Immature natural killer cell (primary cell): ENCODE data around the gene TAS2R60. TPM values are rescaled to one million over a fixed set of nuclear protein-coding genes. Genes with fewer than 3 reads are reported as not detected.
"Not testable (repeated sequence)": the region's sequence is repeated elsewhere in the genome, so short reads cannot be mapped to it uniquely, and the experiment has no call there.

Experiments
- DNase-seq, 3 donors: peaks; one replicate each; pipeline ENCODE4 v3.0.0; 2022; ENCODE audit warnings: mixed read lengths in 1 of 3
- H3K27ac Mint-ChIP-seq, 6 donors: one replicate each; pipeline ENCODE4 v1.8.0; 2020; ENCODE audit warnings: mixed read lengths in 6 of 6, mild to moderate bottlenecking in 5 of 6, inconsistent platforms in 4 of 6, moderate library complexity in 3 of 6
- H3K27me3 Mint-ChIP-seq, 3 donors: one replicate each; pipeline ENCODE4 v1.8.0; 2020 to 2021; ENCODE audit warnings: low read depth in 3 of 3, mild to moderate bottlenecking in 3 of 3, mixed read lengths in 3 of 3, moderate library complexity in 3 of 3, inconsistent platforms in 1 of 3
- H3K36me3 Mint-ChIP-seq, 3 donors: one replicate each; pipeline ENCODE4 v1.8.0; 2020; ENCODE audit warnings: mixed read lengths in 3 of 3, inconsistent platforms in 2 of 3, mild to moderate bottlenecking in 2 of 3
- H3K4me1 Mint-ChIP-seq, 2 donors: one replicate each; pipeline ENCODE4 v1.8.0; 2020; ENCODE audit warnings: inconsistent platforms in 2 of 2, mild to moderate bottlenecking in 2 of 2, mixed read lengths in 2 of 2, moderate library complexity in 1 of 2
- H3K4me3 Mint-ChIP-seq, 5 donors: one replicate each; pipeline ENCODE4 v1.8.0; 2020; ENCODE audit warnings: mild to moderate bottlenecking in 5 of 5, mixed read lengths in 5 of 5, inconsistent platforms in 3 of 5, moderate library complexity in 3 of 5
- H3K9me3 Mint-ChIP-seq, 6 donors: one replicate each; pipeline ENCODE4 v1.8.0; 2020; ENCODE audit warnings: mild to moderate bottlenecking in 6 of 6, mixed read lengths in 6 of 6, inconsistent platforms in 4 of 6, moderate library complexity in 3 of 6
- polyA plus RNA-seq, 3 donors: library from polyadenylated mRNA; unstranded; fragments of 300-500 nt; fragmentation: Illumina TruSeq; gene quantifications; one replicate each; pipeline ENCODE4 v1.2.3, GENCODE V29; 2021

The TAS2R60 gene
- polyA plus RNA-seq, 3 donors from 2014 or later, result not detected

DNA sequence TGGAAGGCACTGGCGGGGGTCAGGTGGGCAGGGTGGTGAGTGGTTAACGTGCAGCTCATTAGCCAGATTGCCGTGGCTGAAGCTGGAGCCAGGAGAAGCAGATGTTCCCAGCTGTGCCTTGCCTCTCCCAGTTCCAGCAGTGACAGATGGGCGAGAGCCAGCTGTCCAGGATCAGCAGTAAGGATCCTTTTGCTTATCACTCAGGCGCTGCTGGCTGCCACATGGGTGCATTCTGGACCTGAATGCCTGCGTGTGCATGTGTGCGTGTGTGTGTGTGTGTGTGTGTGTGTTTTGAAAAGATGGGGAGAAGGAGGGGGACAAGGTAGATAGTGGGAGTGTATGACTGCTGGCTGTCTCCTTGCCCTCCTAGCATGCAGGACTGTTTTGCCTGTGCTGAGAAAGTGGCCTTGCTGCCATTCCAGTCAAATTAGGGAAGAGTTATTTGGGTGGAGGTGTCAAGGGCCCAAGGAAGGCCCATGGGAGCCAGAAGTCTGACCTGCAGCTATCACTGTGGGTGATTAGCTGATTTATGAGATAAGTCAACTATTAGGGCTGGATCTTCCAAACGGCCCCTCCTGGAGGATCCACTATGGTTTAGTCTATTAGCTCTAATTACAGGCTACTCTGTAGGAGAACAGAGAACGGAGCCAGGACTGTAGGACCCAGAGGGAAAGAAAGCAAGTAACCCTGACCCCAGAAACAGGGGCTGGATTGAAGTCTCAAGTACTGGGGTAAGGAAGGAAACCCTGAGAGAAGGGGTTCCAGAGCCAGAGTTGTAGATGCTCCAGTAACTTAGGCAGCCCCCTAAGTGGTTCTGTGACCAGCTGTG lies 37.9 kb upstream of the TAS2R60 start:
- H3K27me3 Mint-ChIP-seq, result peaks cover 18 to 32% (median 20%) of the 10 kb centered on the region in 3 donors
- no peaks in the 10 kb centered on the region for H3K36me3 Mint-ChIP-seq
- no peaks in the 10 kb centered on the region for H3K9me3 Mint-ChIP-seq
- H3K4me1 Mint-ChIP-seq, result peaks cover 32 to 38% of the 10 kb centered on the region in 2 donors
- H3K4me3 Mint-ChIP-seq, result no peak overlapping the region
- DNase-seq, result no peak
- H3K27ac Mint-ChIP-seq, result peak overlapping the region in 2 of 6 donors; percentile 38 to 85

DNA sequence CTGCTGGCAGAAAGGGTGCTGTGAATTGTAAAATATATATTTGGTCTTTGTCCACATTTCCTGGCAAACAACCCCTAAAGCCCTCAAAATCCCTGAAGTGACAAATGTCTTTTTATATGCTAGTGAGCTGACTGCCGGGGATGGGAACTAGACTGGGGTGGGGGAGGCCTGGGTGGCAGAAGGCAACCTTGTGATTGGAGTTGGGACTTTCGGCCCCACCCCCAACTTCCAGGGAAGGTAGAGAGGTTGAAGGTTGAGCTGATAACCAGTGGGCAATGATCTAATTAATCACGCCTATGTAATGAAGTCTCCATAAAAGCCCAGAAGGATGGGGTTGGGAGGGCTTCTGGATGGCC lies 37.3 kb upstream of the TAS2R60 start:
- no peak for DNase-seq
- Mint-ChIP-seq H3K4me1 (peaks cover 33 to 38% of the 10 kb centered on the region in 2 donors), H3K27me3 (peaks cover 20 to 33% (median 20%) of the 10 kb centered on the region in 3 donors), H3K9me3 (no peaks in the 10 kb centered on the region), H3K27ac (peak overlapping the region in 4 of 6 donors; percentile 38 to 85 (median 56)), H3K36me3 (no peaks in the 10 kb centered on the region), H3K4me3 (no peak overlapping the region)

DNA sequence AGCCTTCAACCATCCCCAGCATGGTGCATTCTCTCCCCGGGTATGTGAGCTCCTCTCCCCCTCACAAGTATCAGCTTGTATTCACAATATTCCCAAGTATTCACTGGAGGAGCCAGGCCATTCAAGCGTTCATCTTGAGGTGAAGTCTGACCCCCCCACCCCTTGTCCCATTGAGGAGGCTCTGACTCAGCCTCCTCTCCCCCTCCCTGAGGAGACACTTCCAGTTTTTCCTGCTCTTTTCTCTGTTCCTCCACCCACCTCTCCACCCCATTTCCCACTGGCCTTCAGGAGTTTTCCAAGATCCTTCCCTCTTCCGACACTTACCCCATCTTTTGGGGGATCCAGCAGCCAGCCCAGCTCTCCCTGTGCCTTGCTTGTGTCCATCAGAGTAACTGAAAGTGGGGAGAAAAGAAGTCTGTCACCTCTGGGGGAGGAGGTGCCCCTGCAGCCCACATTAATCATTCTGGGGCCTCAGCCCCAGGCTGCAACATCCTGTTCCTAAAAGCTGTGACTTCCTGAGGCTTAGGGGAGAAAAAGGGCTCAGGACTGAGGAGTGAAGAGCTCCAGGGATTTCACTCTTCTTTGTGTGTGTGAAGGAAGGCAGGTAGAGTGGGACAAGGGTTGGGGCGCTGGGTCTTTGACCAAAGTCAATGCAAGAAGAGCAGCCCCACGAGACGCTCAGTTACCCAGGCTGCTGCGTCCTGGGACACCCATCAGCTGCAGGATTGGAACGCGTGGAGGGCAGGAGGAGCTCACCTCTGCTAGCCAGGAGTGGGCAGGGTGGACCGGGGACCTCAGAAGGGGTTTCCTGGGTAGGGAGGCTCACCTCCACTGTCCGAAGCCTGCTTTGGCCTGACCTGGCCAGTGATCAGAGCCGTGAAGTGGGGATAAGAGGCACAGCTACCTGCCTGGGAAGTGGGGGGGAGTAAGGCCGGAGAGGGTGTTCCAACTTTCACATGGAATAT lies 35.7 kb upstream of the TAS2R60 start:
- peaks cover 33 to 38% of the 10 kb centered on the region in 2 donors for H3K4me1 Mint-ChIP-seq
- H3K4me3 Mint-ChIP-seq, result peak overlapping the region; percentile 74 to 92 (median 77)
- H3K27me3 Mint-ChIP-seq, result peaks cover 20 to 33% (median 25%) of the 10 kb centered on the region in 3 donors
- H3K9me3 Mint-ChIP-seq, result no peaks in the 10 kb centered on the region
- no peaks in the 10 kb centered on the region for H3K36me3 Mint-ChIP-seq
- peak; percentile 64 to 72 (median 72) for DNase-seq
- H3K27ac Mint-ChIP-seq, result peak overlapping the region in 5 of 6 donors; percentile 67 to 88 (median 75)

DNA sequence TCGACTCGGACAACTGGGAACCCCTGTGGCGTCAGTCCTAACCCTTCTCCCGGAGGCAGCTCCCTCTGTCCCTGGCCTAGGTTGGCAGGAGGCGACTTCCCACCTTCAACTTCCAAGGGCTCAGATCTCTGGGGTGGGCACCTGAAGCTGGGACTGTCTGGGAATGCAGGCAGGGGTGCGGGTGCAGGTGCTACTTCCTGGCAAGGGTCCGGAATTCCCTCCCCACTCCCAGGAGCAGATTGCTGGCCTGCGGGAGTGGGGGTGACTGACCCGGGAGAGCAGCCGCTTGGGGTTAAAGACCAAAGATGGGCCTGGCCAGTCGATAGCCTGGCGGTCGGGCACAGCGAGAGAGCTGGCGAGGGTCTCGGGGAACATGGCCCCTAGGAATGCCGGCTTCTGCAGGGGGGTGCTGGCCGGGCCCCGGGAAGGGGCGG lies 35.0 kb upstream of the TAS2R60 start:
- no peak for DNase-seq

DNA sequence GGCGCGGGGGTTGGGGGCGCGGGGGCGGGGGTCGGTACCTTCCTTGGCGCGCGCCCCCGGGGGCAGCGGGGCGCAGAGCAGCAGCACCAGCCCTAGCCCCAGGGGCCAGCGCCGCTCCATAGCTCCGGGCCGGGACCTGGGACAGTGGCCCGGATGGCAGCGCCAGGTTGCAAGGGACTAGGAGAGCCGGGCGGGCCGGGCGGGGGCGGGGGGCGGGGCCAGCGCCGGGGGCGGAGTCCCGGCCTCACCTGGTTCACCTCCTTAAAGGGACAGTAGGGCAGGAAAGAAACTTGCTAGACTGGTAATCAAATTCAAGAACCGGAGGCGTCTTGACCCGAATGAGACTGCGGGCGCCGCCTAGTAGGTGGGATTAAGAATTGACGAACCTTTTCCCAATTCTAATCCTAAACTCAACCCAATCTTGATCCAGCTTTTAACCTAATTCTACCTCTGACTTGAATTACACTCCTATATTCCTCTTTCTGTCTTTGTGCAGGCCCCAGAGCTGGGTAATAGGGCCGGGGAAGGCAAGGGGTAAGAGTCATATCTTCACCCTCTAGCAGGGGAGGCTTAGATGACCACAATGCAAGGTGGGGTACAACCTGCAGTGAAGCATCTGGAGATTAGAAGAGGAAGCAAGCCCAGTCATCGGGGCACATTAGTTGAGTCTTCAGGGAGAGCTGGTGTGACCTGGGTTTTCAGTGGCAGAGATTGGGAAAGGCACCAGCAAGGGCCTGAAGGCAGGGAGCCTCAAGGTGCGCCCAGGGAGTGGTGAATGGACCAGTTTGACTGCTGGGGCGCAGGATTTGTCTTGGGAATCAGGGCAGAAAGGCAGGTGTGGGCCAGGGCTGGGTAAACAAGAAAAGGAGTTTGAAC lies 34.3 kb upstream of the TAS2R60 start, which contains the start of gene EPHA1:
TSS of gene EPHA1 (minus strand) at position 171 of the 876 bp plus-strand sequence. CDS start at position 120, 51 bp downstream.
- H3K27me3 Mint-ChIP-seq, result peaks cover 20 to 33% (median 30%) of the 10 kb centered on the region in 3 donors
- no peaks in the 10 kb centered on the region for H3K9me3 Mint-ChIP-seq
- H3K4me1 Mint-ChIP-seq, result peaks cover 33 to 38% of the 10 kb centered on the region in 2 donors
- DNase-seq, result peak in 1 of 3 donors; percentile 12
- peak within 1 kb of the TSS; percentile 74 to 92 (median 77) for H3K4me3 Mint-ChIP-seq
- no peaks in the 10 kb centered on the region for H3K36me3 Mint-ChIP-seq
- peak within 1 kb of the TSS in 5 of 6 donors; percentile 67 to 88 (median 75) for H3K27ac Mint-ChIP-seq

More for the DNA sequence above, 35.0 kb upstream of the TAS2R60 start:
- Mint-ChIP-seq H3K36me3 (no peaks in the 10 kb centered on the region), H3K4me1 (peaks cover 33 to 38% of the 10 kb centered on the region in 2 donors), H3K27me3 (peaks cover 20 to 33% (median 29%) of the 10 kb centered on the region in 3 donors), H3K27ac (peak overlapping the region in 1 of 6 donors; percentile 12), H3K4me3 (peak overlapping the region; percentile 74 to 92 (median 77)), H3K9me3 (no peaks in the 10 kb centered on the region)

DNA sequence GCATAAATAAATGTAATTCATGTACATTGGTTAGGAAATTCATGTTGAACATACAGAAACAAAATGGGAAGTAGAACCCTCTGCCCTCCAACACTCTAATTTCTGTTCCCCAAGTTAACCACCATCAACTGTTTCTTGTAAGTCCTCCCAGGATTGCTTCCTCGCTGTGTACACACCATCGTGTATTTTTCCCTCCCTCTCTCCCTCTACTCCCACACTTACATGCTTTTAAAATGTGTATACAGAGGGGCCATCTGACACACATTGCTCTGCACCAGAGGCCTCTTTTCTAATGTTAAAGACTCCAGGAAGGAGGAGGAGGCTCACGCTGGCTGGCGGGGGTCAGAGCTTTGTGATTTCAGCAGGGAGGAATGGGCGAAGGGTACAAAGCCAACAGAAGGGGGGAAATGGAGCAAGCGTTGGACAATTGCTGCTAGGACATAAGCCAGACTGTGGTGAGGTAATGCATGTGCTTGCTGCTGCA lies 32.7 kb upstream of the TAS2R60 start:
- H3K9me3 Mint-ChIP-seq, result no peaks in the 10 kb centered on the region
- no peak overlapping the region for H3K27ac Mint-ChIP-seq
- DNase-seq, result no peak
- peak overlapping the region in 1 of 5 donors; percentile 8 for H3K4me3 Mint-ChIP-seq
- peaks cover 24 to 35% (median 34%) of the 10 kb centered on the region in 3 donors for H3K27me3 Mint-ChIP-seq
- peaks cover 33 to 38% of the 10 kb centered on the region in 2 donors for H3K4me1 Mint-ChIP-seq
- H3K36me3 Mint-ChIP-seq, result peaks cover 0 to 6% (median 0%) of the 10 kb centered on the region in 3 donors

DNA sequence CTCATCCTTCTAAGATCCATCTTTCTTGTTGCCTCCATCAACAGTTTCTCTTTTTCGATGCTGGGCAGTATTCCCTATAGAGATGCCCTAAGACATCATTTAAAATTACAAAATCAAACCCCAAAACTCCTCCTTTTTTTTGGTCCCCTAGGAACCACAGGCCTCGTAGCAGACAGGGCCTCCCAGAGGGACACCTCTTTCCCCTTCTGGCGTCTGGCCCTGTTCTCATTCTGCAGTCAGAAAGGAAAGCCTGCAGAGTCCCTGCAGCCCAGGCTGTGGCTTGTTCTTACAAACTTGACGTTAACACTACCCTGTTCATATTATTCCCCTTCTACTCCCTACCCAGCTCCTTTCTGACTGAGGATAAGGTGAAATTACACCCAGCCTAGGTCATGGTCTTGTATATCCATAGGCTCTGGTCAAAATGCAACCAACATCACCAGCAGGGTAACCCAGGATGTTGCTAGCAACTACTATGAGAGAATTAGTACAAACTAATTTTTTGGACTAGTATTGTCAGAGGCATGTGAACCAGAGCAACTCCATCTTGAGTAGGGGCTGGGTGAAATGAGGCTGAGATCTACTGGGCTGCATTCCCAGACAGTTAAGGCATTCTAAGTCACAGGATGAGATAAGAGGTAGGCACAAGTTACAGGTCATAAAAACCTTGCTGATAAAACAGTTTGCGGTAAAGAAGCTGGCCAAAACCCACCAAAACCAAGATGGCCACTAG lies 31.1 kb upstream of the TAS2R60 start:
- H3K4me3 Mint-ChIP-seq, result no peak overlapping the region
- no peak for DNase-seq
- peaks cover 29 to 30% of the 10 kb centered on the region in 2 donors for H3K4me1 Mint-ChIP-seq
- H3K36me3 Mint-ChIP-seq, result peaks cover 0 to 6% (median 0%) of the 10 kb centered on the region in 3 donors
- H3K27me3 Mint-ChIP-seq, result peaks cover 19 to 37% (median 24%) of the 10 kb centered on the region in 3 donors
- no peak overlapping the region for H3K27ac Mint-ChIP-seq
- H3K9me3 Mint-ChIP-seq, result no peaks in the 10 kb centered on the region

DNA sequence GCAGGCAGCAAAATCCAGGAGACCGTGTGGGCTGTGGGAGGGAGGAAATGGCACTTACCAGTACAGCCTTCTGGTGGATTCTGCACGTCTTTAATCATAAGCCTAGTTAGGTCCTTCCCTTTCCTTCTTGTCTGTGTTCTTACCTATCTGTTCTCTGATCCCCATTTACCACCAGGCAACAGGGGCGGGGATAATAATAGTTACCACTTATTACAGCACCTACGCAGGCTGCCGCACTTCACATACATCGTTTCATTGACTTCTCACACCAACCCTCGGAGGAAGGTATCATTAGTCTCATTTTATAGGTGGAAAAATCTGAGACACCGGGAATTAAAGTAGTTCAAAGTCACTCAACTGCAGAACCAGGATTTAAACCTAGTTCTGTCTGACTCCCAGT lies 30.1 kb upstream of the TAS2R60 start:
- H3K27me3 Mint-ChIP-seq, result peaks cover 16 to 35% (median 19%) of the 10 kb centered on the region in 3 donors
- no peak for DNase-seq
- no peak overlapping the region for H3K27ac Mint-ChIP-seq
- peaks cover 0 to 6% (median 0%) of the 10 kb centered on the region in 3 donors for H3K36me3 Mint-ChIP-seq
- H3K4me3 Mint-ChIP-seq, result no peak overlapping the region
- H3K9me3 Mint-ChIP-seq, result no peaks in the 10 kb centered on the region
- H3K4me1 Mint-ChIP-seq, result peaks cover 19 to 20% of the 10 kb centered on the region in 2 donors

DNA sequence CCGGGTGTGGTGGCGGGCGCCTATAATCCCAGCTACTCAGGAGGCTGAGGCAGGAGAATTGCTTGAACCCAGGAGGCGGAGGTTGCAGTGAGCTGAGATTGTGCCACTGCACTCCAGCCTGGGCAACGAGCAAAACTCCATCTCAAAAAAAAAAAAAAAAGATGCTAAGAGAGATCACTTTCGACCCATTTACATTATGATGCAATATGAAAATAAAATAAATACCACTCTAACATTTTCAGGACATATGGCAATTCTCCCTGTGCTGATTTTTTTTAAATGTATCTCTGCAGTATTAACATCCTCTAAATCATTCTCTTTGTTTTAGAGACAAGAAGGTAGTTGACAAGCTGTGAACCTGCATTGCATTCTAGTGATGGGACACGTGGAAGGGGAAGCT lies 28.0 kb upstream of the TAS2R60 start:
- H3K27me3 Mint-ChIP-seq, result peaks cover 12 to 26% (median 14%) of the 10 kb centered on the region in 3 donors
- H3K27ac Mint-ChIP-seq, H3K9me3 Mint-ChIP-seq, H3K4me3 Mint-ChIP-seq, H3K36me3 Mint-ChIP-seq, H3K4me1 Mint-ChIP-seq, DNase-seq: not testable (repeated sequence)

DNA sequence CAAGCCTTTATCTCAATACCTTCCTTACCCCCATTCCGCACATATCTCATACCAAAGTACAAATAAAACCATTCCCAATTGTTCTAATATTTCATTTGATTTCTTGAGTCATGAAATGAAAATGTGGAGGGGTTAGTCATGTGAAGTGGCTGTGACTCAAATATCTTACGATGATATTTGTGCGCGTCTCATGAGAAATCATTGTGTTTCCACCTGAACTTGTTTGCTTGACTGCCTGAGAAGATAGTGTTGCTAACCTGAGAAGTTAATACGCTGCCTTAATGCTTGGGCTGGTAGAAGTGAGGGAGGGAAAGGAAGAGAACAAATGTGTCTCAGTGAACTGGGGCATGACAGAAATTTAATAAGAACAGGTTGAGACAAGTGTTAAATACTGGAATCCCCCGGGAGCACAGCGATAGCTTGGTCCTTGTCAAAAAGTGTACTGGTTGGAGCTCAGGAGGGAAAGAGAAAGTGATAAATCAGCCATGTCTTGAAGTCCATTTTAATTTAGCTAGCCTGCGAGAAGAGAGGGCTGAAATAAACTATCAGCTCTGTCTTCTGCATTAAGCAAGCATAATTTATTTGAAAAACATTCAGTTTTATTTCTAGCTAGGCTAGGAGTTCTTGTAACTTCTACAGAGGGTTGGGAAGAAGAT lies 27.4 kb upstream of the TAS2R60 start:
- Mint-ChIP-seq H3K27ac (no peak overlapping the region), H3K27me3 (peaks cover 8 to 24% (median 11%) of the 10 kb centered on the region in 3 donors), H3K36me3 (peaks cover 0 to 6% (median 0%) of the 10 kb centered on the region in 3 donors), H3K4me1 (no peaks in the 10 kb centered on the region), H3K9me3 (no peaks in the 10 kb centered on the region), H3K4me3 (no peak overlapping the region)
- no peak for DNase-seq

DNA sequence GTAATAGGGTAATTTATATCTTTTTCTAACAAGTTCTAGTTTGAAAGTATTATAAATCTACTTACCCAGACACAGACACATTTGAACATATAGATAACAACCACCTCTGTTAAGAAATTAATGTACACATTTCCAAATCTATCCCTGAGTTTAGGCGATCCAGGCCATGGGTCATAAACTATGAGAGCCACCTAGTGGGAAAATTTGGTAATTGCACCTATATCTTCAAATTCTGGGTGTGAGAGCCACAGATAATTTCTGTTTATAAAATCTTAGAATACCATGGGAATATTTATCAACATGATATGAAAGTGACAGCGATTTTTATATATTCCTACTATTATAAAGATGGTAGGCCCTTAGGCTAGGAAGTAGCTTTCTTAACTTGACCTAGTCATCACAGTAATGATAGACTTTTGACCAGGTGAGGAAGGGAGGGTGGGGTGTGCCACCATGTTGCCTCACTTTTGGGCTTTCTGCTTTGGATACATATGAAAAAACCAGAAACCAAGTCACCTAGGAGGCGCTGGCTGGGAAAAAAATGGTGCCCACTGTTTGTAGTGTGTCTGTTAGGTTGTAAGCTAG lies 26.6 kb upstream of the TAS2R60 start:
- no peak overlapping the region for H3K27ac Mint-ChIP-seq
- no peaks in the 10 kb centered on the region for H3K9me3 Mint-ChIP-seq
- H3K4me1 Mint-ChIP-seq, result no peaks in the 10 kb centered on the region
- peaks cover 0 to 6% (median 0%) of the 10 kb centered on the region in 3 donors for H3K36me3 Mint-ChIP-seq
- peaks cover 8 to 24% (median 11%) of the 10 kb centered on the region in 3 donors for H3K27me3 Mint-ChIP-seq
- DNase-seq, result peak; percentile 47 to 56 (median 56)
- no peak overlapping the region for H3K4me3 Mint-ChIP-seq
